Nephron (organoid): ENCODE results near the gene USF3.
"Not testable (repeated sequence)": the region's sequence is repeated elsewhere in the genome, so short reads cannot be mapped to it uniquely, and the experiment has no call there.

ENCODE experiments used
- H3K27ac Mint-ChIP-seq, 3 experiments: 2 replicates each; pipeline ENCODE4 v1.8.0; 2020; ENCODE audit warnings: mixed read lengths in 3 of 3, mild to moderate bottlenecking in 2 of 3, moderate library complexity in 1 of 3
- H3K27me3 Mint-ChIP-seq: 2 replicates; pipeline ENCODE4 v1.8.0; 2021; ENCODE audit warnings: low read depth, mild to moderate bottlenecking, moderate library complexity, mixed read lengths
- H3K36me3 Mint-ChIP-seq: 2 replicates; pipeline ENCODE4 v1.8.0; 2020; ENCODE audit warnings: low read depth, mixed read lengths
- H3K4me1 Mint-ChIP-seq: 2 replicates; pipeline ENCODE4 v1.8.0; 2020; ENCODE audit warnings: mixed read lengths
- H3K4me3 Mint-ChIP-seq, 3 experiments: 2 replicates each; pipeline ENCODE4 v1.8.0; 2020; ENCODE audit warnings: mild to moderate bottlenecking in 3 of 3, mixed read lengths in 3 of 3, moderate library complexity in 2 of 3
- H3K9me3 Mint-ChIP-seq: 2 replicates; pipeline ENCODE4 v1.8.0; 2020; ENCODE audit warnings: mixed read lengths
- TF ChIP-seq, protein P1 (sequence below), 3 experiments: fragments of 200-600 bp; sonication (generic); IDR thresholded peaks; one replicate each; pipeline ENCODE4 v1.5.0; 2021; ENCODE audit warnings: antibody characterized with exemption in 3 of 3; ENCODE audit not compliant: unreplicated experiment in 3 of 3

The USF3 gene

DNA sequence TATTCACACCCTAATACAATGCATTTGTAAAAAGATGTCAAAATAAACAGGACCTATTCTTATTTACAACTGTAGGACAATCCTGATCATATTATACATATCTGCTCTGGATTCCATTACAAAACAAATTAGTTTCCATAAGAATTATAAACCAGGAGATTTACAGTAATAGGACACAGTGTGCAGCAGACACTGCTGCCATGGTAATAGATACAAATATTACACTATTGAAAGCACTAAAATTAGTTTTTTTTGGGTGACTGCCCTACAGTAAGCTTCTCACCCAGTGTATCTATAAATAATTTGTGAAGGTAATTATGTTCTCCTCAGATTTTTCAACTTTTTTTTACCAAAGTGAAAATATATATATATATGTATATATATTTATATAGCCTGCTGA is 47.9 kb downstream of the USF3 start:
- H3K4me3 Mint-ChIP-seq: no peak overlapping the region
- H3K9me3 Mint-ChIP-seq: peaks cover 34% of the 10 kb centered on the region
- TF ChIP-seq, protein P1, sequence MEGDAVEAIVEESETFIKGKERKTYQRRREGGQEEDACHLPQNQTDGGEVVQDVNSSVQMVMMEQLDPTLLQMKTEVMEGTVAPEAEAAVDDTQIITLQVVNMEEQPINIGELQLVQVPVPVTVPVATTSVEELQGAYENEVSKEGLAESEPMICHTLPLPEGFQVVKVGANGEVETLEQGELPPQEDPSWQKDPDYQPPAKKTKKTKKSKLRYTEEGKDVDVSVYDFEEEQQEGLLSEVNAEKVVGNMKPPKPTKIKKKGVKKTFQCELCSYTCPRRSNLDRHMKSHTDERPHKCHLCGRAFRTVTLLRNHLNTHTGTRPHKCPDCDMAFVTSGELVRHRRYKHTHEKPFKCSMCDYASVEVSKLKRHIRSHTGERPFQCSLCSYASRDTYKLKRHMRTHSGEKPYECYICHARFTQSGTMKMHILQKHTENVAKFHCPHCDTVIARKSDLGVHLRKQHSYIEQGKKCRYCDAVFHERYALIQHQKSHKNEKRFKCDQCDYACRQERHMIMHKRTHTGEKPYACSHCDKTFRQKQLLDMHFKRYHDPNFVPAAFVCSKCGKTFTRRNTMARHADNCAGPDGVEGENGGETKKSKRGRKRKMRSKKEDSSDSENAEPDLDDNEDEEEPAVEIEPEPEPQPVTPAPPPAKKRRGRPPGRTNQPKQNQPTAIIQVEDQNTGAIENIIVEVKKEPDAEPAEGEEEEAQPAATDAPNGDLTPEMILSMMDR (IDR thresholded peaks at IDR 0.05; ENCODE audit: unreplicated experiment in 3 of 3): no peak
- H3K27ac Mint-ChIP-seq: no peak overlapping the region
- no peaks in the 10 kb centered on the region for H3K4me1 Mint-ChIP-seq
- H3K36me3 Mint-ChIP-seq: peaks cover 49% of the 10 kb centered on the region
- H3K27me3 Mint-ChIP-seq: no peaks in the 10 kb centered on the region

- Mint-ChIP-seq H3K4me3 (no peak overlapping the region), H3K9me3 (peaks cover 37% of the 10 kb centered on the region), H3K36me3 (peaks cover 32% of the 10 kb centered on the region), H3K27ac (no peak overlapping the region), H3K27me3 (no peaks in the 10 kb centered on the region), H3K4me1 (no peaks in the 10 kb centered on the region)
- TF ChIP-seq, protein P1 (IDR thresholded peaks at IDR 0.05; ENCODE audit: unreplicated experiment in 3 of 3): no peak
Observed at GRCh38 chr3:113643583-113643982, 52.9 kb downstream of the USF3 start.

DNA sequence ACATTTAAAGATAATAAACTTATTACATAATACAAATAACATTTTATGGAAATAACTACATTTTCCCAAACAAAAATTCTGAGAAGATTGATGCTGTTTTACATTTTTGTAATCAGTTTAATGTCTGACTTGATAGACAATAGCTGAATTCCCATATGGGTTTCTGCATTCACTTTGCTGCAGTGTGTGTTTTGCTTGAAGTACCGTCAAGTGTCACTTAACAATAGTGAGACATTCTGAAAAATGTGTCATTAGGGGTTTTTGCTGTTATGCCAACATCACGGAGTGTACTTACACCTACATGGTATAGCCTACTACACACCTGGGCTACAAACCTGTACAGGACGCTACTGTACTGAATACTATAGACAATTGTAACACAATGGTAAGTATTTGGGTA is 57.5 kb downstream of the USF3 start:
- no peaks in the 10 kb centered on the region for H3K27me3 Mint-ChIP-seq
- no peak overlapping the region for H3K4me3 Mint-ChIP-seq
- H3K27ac Mint-ChIP-seq: no peak overlapping the region
- peaks cover 8% of the 10 kb centered on the region for H3K9me3 Mint-ChIP-seq
- TF ChIP-seq, protein P1 (IDR thresholded peaks at IDR 0.05; ENCODE audit: unreplicated experiment in 3 of 3): no peak
- H3K36me3 Mint-ChIP-seq: peaks cover under 1% of the 10 kb centered on the region
- no peaks in the 10 kb centered on the region for H3K4me1 Mint-ChIP-seq

- Mint-ChIP-seq H3K27ac (no peak overlapping the region), H3K9me3 (no peaks in the 10 kb centered on the region), H3K4me1 (no peaks in the 10 kb centered on the region), H3K36me3 (no peaks in the 10 kb centered on the region), H3K27me3 (no peaks in the 10 kb centered on the region), H3K4me3 (no peak overlapping the region)
- TF ChIP-seq, protein P1 (IDR thresholded peaks at IDR 0.05; ENCODE audit: unreplicated experiment in 3 of 3): no peak
Observed at GRCh38 chr3:113637756-113638155, 58.7 kb downstream of the USF3 start.

GRCh38 chr3:113636034-113636433 is 60.4 kb downstream of the USF3 start:
- H3K4me1 Mint-ChIP-seq: peaks cover 12% of the 10 kb centered on the region
- H3K4me3 Mint-ChIP-seq, H3K27ac Mint-ChIP-seq, H3K36me3 Mint-ChIP-seq, H3K27me3 Mint-ChIP-seq, H3K9me3 Mint-ChIP-seq: not testable (repeated sequence)

GRCh38 chr3:113634782-113635474 is 61.5 kb downstream of the USF3 start:
- TF ChIP-seq, protein P1 (IDR thresholded peaks at IDR 0.05; ENCODE audit: unreplicated experiment in 3 of 3): no peak
- Mint-ChIP-seq H3K4me1 (peaks cover 23% of the 10 kb centered on the region), H3K27me3 (no peaks in the 10 kb centered on the region), H3K9me3 (no peaks in the 10 kb centered on the region), H3K27ac (no peak overlapping the region), H3K4me3 (no peak overlapping the region), H3K36me3 (no peaks in the 10 kb centered on the region)
